ENCODE data around the gene CHRNB1. TPM values are rescaled to one million over a fixed set of nuclear protein-coding genes. Genes with fewer than 3 reads are reported as not detected.

The CHRNB1 gene
- total RNA-seq, 1 donor from 2014 or later, result 11.8 TPM

DNA sequence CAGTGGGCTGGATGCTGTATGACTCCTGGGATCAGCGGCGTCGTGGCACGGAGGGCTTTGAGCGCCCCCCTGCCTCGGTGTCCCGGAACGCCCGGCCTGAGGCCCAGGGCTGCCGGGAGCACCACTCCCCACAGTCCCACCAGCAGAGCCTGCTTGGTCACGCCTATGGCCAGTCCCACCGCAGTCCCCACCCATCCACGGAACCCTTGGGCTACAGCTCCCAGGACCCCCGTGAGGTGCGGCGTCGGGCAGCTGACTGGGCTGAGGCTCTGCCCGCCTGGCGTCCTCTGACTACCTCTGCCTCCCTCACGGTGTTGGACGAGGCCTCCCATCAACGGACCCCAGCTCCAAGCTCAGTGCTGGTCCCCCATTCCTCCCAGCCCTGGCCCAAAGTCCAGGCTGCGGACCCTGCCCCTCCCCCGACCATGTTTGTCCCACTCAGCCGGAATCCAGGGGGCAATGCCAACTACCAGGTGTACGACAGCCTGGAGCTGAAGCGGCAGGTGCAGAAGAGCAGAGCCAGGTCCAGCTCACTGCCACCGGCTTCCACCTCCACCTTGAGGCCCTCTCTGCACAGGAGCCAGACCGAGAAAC is 17.9 kb upstream of the CHRNB1 start:
- TF ChIP-seq, protein P1, sequence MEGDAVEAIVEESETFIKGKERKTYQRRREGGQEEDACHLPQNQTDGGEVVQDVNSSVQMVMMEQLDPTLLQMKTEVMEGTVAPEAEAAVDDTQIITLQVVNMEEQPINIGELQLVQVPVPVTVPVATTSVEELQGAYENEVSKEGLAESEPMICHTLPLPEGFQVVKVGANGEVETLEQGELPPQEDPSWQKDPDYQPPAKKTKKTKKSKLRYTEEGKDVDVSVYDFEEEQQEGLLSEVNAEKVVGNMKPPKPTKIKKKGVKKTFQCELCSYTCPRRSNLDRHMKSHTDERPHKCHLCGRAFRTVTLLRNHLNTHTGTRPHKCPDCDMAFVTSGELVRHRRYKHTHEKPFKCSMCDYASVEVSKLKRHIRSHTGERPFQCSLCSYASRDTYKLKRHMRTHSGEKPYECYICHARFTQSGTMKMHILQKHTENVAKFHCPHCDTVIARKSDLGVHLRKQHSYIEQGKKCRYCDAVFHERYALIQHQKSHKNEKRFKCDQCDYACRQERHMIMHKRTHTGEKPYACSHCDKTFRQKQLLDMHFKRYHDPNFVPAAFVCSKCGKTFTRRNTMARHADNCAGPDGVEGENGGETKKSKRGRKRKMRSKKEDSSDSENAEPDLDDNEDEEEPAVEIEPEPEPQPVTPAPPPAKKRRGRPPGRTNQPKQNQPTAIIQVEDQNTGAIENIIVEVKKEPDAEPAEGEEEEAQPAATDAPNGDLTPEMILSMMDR (IDR thresholded peaks at IDR 0.05; ENCODE audit: unreplicated experiment), result no peak
- H3K4me1 Mint-ChIP-seq (ENCODE audit: unreplicated experiment), result no peaks in the 10 kb centered on the region
- no peaks in the 10 kb centered on the region for H3K36me3 Mint-ChIP-seq (ENCODE audit: low read depth, unreplicated experiment)
- no peaks in the 10 kb centered on the region for H3K9me3 Mint-ChIP-seq (ENCODE audit: unreplicated experiment)
- no peak overlapping the region for H3K4me3 Mint-ChIP-seq (ENCODE audit: unreplicated experiment)
- H3K27me3 Mint-ChIP-seq (ENCODE audit: unreplicated experiment), result peaks cover 10% of the 10 kb centered on the region
- DNase-seq (ENCODE audit: low spot score), result no peak
- no peak overlapping the region for H3K27ac Mint-ChIP-seq (ENCODE audit: unreplicated experiment)

DNA sequence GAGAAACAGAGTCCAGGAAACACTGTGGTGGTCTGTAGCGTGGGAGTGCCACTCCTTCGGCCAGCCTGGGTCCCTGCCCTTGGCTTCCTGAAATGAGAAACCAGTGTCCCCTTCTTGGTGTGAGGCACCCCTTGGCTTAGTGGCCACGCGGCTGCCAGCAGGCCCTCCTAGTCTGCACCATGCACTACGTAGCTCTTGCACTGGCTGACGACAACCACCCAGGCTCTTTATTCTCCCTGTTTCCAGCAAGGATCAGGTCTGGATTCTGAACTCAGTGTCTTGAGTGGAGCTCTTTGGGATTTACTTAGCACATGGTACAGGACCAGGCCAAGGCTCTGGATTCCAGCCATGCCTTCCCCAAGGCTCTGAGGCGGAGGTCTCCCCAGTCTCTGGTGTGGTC is 17.3 kb upstream of the CHRNB1 start:
- Mint-ChIP-seq H3K27me3 (ENCODE audit: unreplicated experiment) (peaks cover 10% of the 10 kb centered on the region), H3K36me3 (ENCODE audit: low read depth, unreplicated experiment) (no peaks in the 10 kb centered on the region), H3K9me3 (ENCODE audit: unreplicated experiment) (no peaks in the 10 kb centered on the region), H3K4me3 (ENCODE audit: unreplicated experiment) (no peak overlapping the region), H3K4me1 (ENCODE audit: unreplicated experiment) (no peaks in the 10 kb centered on the region), H3K27ac (ENCODE audit: unreplicated experiment) (no peak overlapping the region)
- TF ChIP-seq, protein P1 (IDR thresholded peaks at IDR 0.05; ENCODE audit: unreplicated experiment), result no peak
- no peak for DNase-seq (ENCODE audit: low spot score)

DNA sequence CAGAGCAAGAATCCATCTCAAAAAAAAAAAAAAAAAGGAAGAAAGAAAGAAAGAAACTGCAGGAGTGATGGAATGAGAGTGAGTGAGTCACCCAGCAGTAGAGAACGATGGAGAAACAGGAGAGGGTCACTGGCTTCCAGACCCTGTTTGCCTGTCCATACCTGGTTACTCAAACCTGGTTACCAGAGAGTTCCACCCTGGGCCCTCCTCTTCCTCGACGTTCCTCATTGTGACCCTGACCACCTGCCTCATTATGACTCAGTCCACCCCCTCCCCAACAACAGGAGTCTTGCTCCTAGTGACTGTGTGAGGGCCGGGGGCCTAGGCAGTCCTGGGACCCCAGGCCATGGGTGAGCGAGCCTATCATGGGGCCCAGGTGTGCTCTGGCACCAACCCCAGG is 16.3 kb upstream of the CHRNB1 start, which contains the start of gene SPEM3:
SPEM3 (plus strand) TSS at position 301 of the 400 bp plus-strand sequence; CDS start at position 347, 46 bp downstream.
- H3K4me1 Mint-ChIP-seq (ENCODE audit: unreplicated experiment), result no peaks in the 10 kb centered on the region
- H3K27ac Mint-ChIP-seq (ENCODE audit: unreplicated experiment), result no peak within 1 kb of the TSS
- TF ChIP-seq, protein P1 (IDR thresholded peaks at IDR 0.05; ENCODE audit: unreplicated experiment), result no peak
- no peak within 1 kb of the TSS for H3K4me3 Mint-ChIP-seq (ENCODE audit: unreplicated experiment)
- no peaks in the 10 kb centered on the region for H3K9me3 Mint-ChIP-seq (ENCODE audit: unreplicated experiment)
- no peak for DNase-seq (ENCODE audit: low spot score)
- no peaks in the 10 kb centered on the region for H3K36me3 Mint-ChIP-seq (ENCODE audit: low read depth, unreplicated experiment)
- peaks cover 10% of the 10 kb centered on the region for H3K27me3 Mint-ChIP-seq (ENCODE audit: unreplicated experiment)

DNA sequence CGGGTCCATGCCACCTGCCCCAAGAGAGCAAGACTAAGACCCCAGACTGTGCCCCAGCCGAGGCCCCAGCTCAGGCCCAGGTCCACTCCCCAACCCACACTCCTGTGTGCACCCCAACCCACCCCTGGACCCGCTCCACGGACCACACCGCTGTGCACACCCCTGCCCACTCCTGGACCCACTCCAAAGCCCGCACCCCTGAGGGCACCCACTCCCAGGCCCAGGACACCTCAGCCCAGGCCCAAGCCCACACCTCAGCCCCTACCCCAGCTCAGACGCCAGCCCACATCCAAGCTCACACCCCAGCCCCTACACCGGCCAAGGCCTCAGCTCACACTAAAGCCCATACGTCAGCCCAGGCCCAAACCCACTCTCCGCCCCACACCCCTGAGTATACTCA is 15.1 kb upstream of the CHRNB1 start:
- H3K36me3 Mint-ChIP-seq (ENCODE audit: low read depth, unreplicated experiment), result no peaks in the 10 kb centered on the region
- H3K4me1 Mint-ChIP-seq (ENCODE audit: unreplicated experiment), result no peaks in the 10 kb centered on the region
- no peaks in the 10 kb centered on the region for H3K9me3 Mint-ChIP-seq (ENCODE audit: unreplicated experiment)
- H3K4me3 Mint-ChIP-seq (ENCODE audit: unreplicated experiment), result no peak overlapping the region
- peaks cover 7% of the 10 kb centered on the region for H3K27me3 Mint-ChIP-seq (ENCODE audit: unreplicated experiment)
- DNase-seq (ENCODE audit: low spot score), result no peak
- TF ChIP-seq, protein P1 (IDR thresholded peaks at IDR 0.05; ENCODE audit: unreplicated experiment), result no peak
- no peak overlapping the region for H3K27ac Mint-ChIP-seq (ENCODE audit: unreplicated experiment)

DNA sequence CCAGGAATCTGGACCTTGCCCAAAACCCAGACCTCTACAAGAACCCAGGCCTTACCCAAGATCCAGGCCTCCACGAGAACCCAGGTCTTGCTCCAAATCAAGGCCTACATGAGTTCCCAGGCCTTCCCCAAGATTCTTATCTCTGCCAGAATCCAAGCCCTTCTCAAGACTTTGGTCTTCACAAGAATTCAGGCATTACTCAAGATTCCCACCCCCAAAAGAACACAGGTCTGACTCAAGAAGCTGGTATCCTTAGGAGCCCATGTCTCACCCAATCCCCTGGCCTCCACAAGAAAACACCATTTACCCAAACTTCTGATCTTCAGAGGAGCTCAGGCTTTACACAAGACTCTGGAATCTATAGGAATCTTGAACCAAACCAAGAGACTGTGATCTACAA is 13.6 kb upstream of the CHRNB1 start:
- Mint-ChIP-seq H3K27me3 (ENCODE audit: unreplicated experiment) (peaks cover 5% of the 10 kb centered on the region), H3K36me3 (ENCODE audit: low read depth, unreplicated experiment) (no peaks in the 10 kb centered on the region), H3K27ac (ENCODE audit: unreplicated experiment) (peak overlapping the region; percentile 45), H3K4me1 (ENCODE audit: unreplicated experiment) (peaks cover 8% of the 10 kb centered on the region), H3K9me3 (ENCODE audit: unreplicated experiment) (no peaks in the 10 kb centered on the region), H3K4me3 (ENCODE audit: unreplicated experiment) (no peak overlapping the region)
- no peak for DNase-seq (ENCODE audit: low spot score)
- TF ChIP-seq, protein P1 (IDR thresholded peaks at IDR 0.05; ENCODE audit: unreplicated experiment), result no peak

Data from endothelial cell (in vitro differentiated cells).